Endothelial cell of umbilical vein (primary cell): ENCODE measurements around the gene NFATC3. TPM values are rescaled to one million over a fixed set of nuclear protein-coding genes. Genes with fewer than 3 reads are reported as not detected.

Experiments
- BruUV-seq: library from RNA; stranded (reverse); fragments of 400-500 nt; replicated peaks from 2 replicates; lab custom pipeline; 2021; lab: Mats Ljungman, UMichigan
- CTCF ChIA-PET: fragments of 300-600, 350-600 bp; sonication (Branson Sonifier 250); formaldehyde crosslinking; loops from one replicate; lab custom pipeline; 2021; ENCODE audit warnings: antibody characterized with exemption, inconsistent platforms; lab: Charles Lee
- POLR2A ChIA-PET: fragments of 300-600, 350-600 bp; sonication (Branson Sonifier 250); formaldehyde crosslinking; loops from one replicate; lab custom pipeline; 2021; ENCODE audit warnings: antibody characterized with exemption, inconsistent platforms; lab: Charles Lee
- DNase-seq: peaks from one replicate; pipeline ENCODE4 v3.0.0-alpha.2; 2011; ENCODE audit warnings: low read depth, low spot score
- FAIRE-seq: peaks from 2 replicates; lab custom pipeline; 2011; peaks lifted over from hg19 to GRCh38; lab: Jason Lieb, UNC
- H2AFZ ChIP-seq: 2 replicates; pipeline ENCODE4 v1.6.0; 2012; ENCODE audit warnings: low read depth, low read length, control low read depth, inconsistent platforms
- H3K27ac ChIP-seq: 2 replicates; pipeline ENCODE4 v1.5.1; 2011; ENCODE audit warnings: low read depth, mild to moderate bottlenecking, control low read depth, low read length, moderate library complexity; ENCODE audit not compliant: insufficient read depth
- H3K27me3 ChIP-seq, 2 experiments: 2 replicates each; pipeline versions ENCODE4 v1.6.0 to v1.6.1; 2011; ENCODE audit warnings: low read length in 2 of 2, mixed read lengths in 1 of 2; ENCODE audit not compliant: control insufficient read depth in 2 of 2, insufficient read depth in 2 of 2
- H3K36me3 ChIP-seq, 2 experiments: 2 replicates in 1 of 2; 3 replicates in 1 of 2; pipeline ENCODE4 v1.5.1; 2011; ENCODE audit warnings: low read length in 2 of 2, mild to moderate bottlenecking in 1 of 2, moderate library complexity in 1 of 2; ENCODE audit not compliant: control insufficient read depth in 2 of 2, insufficient read depth in 2 of 2; ENCODE audit errors: extremely low read depth in 1 of 2
- H3K4me1 ChIP-seq: 3 replicates; pipeline ENCODE4 v1.5.1; 2011; ENCODE audit warnings: mild to moderate bottlenecking, low read length; ENCODE audit not compliant: control insufficient read depth, insufficient read depth; ENCODE audit errors: extremely low read depth
- H3K4me2 ChIP-seq: 2 replicates; pipeline ENCODE4 v1.6.1; 2011; ENCODE audit warnings: low read length, control low read depth, mixed read lengths; ENCODE audit not compliant: insufficient read depth
- H3K4me3 ChIP-seq, 3 experiments: fragments of 200-600 bp in 1 of 3; sonication (generic), shearing (Covaris generic) in 1 of 3; replicated peaks in 1 of 3; 2 replicates each; pipeline ENCODE4 v1.5.1; 2011 to 2016; ENCODE audit warnings: control low read depth in 3 of 3, low read length in 3 of 3, mild to moderate bottlenecking in 2 of 3, inconsistent platforms in 1 of 3, low read depth in 1 of 3, moderate library complexity in 1 of 3; ENCODE audit not compliant: insufficient read depth in 1 of 3
- H3K79me2 ChIP-seq: 2 replicates; pipeline ENCODE4 v1.6.0; 2012; ENCODE audit warnings: low read length, inconsistent platforms; ENCODE audit not compliant: control insufficient read depth, insufficient read depth
- H3K9ac ChIP-seq: replicated peaks from 2 replicates; pipeline ENCODE3; 2011; ENCODE audit warnings: low read length, control low read depth; ENCODE audit not compliant: insufficient read depth; ENCODE audit errors: extremely low read depth
- H3K9me1 ChIP-seq: replicated peaks from 3 replicates; pipeline ENCODE4 v1.6.0; 2011; ENCODE audit warnings: mild to moderate bottlenecking, low read length; ENCODE audit not compliant: control insufficient read depth, insufficient read depth; ENCODE audit errors: extremely low read depth
- H3K9me3 ChIP-seq: replicated peaks from 2 replicates; pipeline ENCODE4 v1.5.1; 2012; ENCODE audit warnings: low read length, inconsistent platforms; ENCODE audit not compliant: control insufficient read depth, insufficient read depth
- H4K20me1 ChIP-seq: replicated peaks from 2 replicates; pipeline ENCODE3; 2011; ENCODE audit warnings: mild to moderate bottlenecking, low read length; ENCODE audit not compliant: control insufficient read depth, insufficient read depth; ENCODE audit errors: extremely low read depth
- EZH2 ChIP-seq: IDR thresholded peaks from 2 replicates; pipeline ENCODE4 v1.6.1; 2012; ENCODE audit warnings: borderline replicate concordance, low read depth, mild to moderate bottlenecking, moderate library complexity, low read length, inconsistent platforms; ENCODE audit not compliant: severe bottlenecking
- FOS ChIP-seq: IDR thresholded peaks from 2 replicates; pipeline ENCODE4 v1.6.1; 2011; ENCODE audit warnings: mild to moderate bottlenecking, low read length, moderate library complexity, borderline replicate concordance; ENCODE audit not compliant: insufficient read depth
- GATA2 ChIP-seq: IDR thresholded peaks from 2 replicates; pipeline ENCODE4 v1.7.0; 2011; ENCODE audit warnings: low read depth, mild to moderate bottlenecking, moderate library complexity, mixed read lengths, low read length; ENCODE audit not compliant: insufficient read length, insufficient read depth
- JUN ChIP-seq: IDR thresholded peaks from 2 replicates; pipeline ENCODE4 v1.6.1; 2011; ENCODE audit warnings: borderline replicate concordance, low read depth; ENCODE audit not compliant: insufficient read length, insufficient read depth
- MYC ChIP-seq: IDR thresholded peaks from one replicate; pipeline ENCODE4 v1.6.1; 2011; ENCODE audit warnings: mild to moderate bottlenecking, low read depth, low read length
- POLR2AphosphoS5 ChIP-seq: IDR thresholded peaks from 2 replicates; pipeline ENCODE4 v1.6.1; 2012; ENCODE audit warnings: low read depth, mild to moderate bottlenecking, control low read depth, low read length, moderate library complexity; ENCODE audit not compliant: insufficient read depth
- dilution Hi-C: fragments of 300-500 bp; cut with MboI; formaldehyde crosslinking; loops from one replicate; pipeline ENCODE4 v1.15.0; 2019; ENCODE audit warnings: low sequenced_read_pairs; ENCODE audit not compliant: extremely low pct_ligation_motif_present
- intact Hi-C: fragments of 100-400 bp; cut with micrococcal nuclease; formaldehyde crosslinking; loops from one replicate; pipeline ENCODE4 v1.10.0; 2022
- polyA plus RNA-seq, 4 experiments: library from polyadenylated mRNA; depleted of rRNA in 3 of 4; stranded (reverse) in 3 of 4; unstranded in 1 of 4; fragments of >200 nt; gene quantifications; 2 replicates each; pipeline versions ENCODE4 v1.2.1 to v1.2.3, GENCODE V29; 2011 to 2012; ENCODE audit warnings: missing spikeins in 1 of 4
- total RNA-seq: library from RNA; stranded (reverse); gene quantifications from 2 replicates; pipeline ENCODE4 v1.2.3, GENCODE V29; 2021
- TF ChIP-seq, protein P1 (sequence below), 2 donors: IDR thresholded peaks; 1 replicate in 1 of 2; 2 replicates in 1 of 2; pipeline ENCODE4 v1.5.1; 2011; ENCODE audit warnings: low read length in 2 of 2, mild to moderate bottlenecking in 2 of 2, moderate library complexity in 2 of 2, control low read depth in 1 of 2, inconsistent platforms in 1 of 2, low read depth in 1 of 2; ENCODE audit not compliant: insufficient read depth in 1 of 2; ENCODE audit errors: extremely low read depth in 1 of 2

Gene NFATC3
- total and polyA plus RNA-seq, 2 donors (not counting 3 experiments of a cell fraction or from before 2014, with no cell fraction given) = 15.6 to 33.1 TPM

DNA sequence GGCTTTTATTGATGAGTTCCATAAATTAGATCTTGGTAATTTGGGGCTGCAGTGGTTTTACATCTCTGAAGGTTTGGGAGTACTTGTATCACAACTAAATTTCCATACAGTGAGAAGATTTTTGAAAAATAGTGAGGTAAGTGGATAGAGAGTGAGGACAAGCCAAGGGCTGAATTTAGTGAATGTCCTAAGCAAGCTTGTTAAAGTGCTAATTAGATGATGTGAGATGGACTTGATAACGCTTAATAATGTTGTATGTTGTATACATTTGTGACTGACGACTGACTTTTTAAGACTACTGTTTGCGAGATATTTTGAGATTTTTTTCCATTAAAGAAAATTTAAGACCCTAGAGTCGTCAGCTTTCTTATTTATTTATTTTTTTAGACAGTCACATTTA, 3.9 kb downstream of the NFATC3 start:
- peaks cover 2% of the 10 kb centered on the region for H4K20me1 ChIP-seq
- H3K36me3 ChIP-seq = no peaks in the 10 kb centered on the region
- peaks cover 23% of the 10 kb centered on the region for H3K4me1 ChIP-seq
- peaks cover 78% of the 10 kb centered on the region for H3K79me2 ChIP-seq
- dilution Hi-C loops (no loop called here), intact Hi-C loops (loop anchor here (5.0 to 10.0 kb wide), 2 partner anchors 38 to 236 kb away; no protein-coding TSS in a partner anchor)
- TF ChIP-seq, protein P1, sequence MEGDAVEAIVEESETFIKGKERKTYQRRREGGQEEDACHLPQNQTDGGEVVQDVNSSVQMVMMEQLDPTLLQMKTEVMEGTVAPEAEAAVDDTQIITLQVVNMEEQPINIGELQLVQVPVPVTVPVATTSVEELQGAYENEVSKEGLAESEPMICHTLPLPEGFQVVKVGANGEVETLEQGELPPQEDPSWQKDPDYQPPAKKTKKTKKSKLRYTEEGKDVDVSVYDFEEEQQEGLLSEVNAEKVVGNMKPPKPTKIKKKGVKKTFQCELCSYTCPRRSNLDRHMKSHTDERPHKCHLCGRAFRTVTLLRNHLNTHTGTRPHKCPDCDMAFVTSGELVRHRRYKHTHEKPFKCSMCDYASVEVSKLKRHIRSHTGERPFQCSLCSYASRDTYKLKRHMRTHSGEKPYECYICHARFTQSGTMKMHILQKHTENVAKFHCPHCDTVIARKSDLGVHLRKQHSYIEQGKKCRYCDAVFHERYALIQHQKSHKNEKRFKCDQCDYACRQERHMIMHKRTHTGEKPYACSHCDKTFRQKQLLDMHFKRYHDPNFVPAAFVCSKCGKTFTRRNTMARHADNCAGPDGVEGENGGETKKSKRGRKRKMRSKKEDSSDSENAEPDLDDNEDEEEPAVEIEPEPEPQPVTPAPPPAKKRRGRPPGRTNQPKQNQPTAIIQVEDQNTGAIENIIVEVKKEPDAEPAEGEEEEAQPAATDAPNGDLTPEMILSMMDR (IDR thresholded peaks at IDR 0.05; ENCODE audit: extremely low read depth in 1 of 2, insufficient read depth in 1 of 2, low read depth in 1 of 2, low read length in 2 of 2) = no peak
- no peak for TF ChIP-seq MYC
- no peak for TF ChIP-seq GATA2
- no peak for TF ChIP-seq FOS
- TF ChIP-seq EZH2 = no peak
- no peak for TF ChIP-seq POLR2AphosphoS5
- TF ChIP-seq JUN = no peak
- FAIRE-seq = no peak
- H3K27ac ChIP-seq = no peak overlapping the region
- POLR2A ChIA-PET = no interaction called here
- no peak for DNase-seq
- BruUV-seq = no TSS peak
- no peak overlapping the region for H3K4me2 ChIP-seq
- no peak overlapping the region for H3K9ac ChIP-seq
- H3K9me3 ChIP-seq = no peaks in the 10 kb centered on the region
- no peaks in the 10 kb centered on the region for H3K9me1 ChIP-seq
- no peak overlapping the region for H2AFZ ChIP-seq
- CTCF ChIA-PET = interaction anchor here (1.2 kb wide), 1 partner anchor 141 kb away, joined by 3 read pairs; no protein-coding TSS in a partner anchor
- no peaks in the 10 kb centered on the region for H3K27me3 ChIP-seq
- H3K4me3 ChIP-seq = no peak overlapping the region
